H9 (cell line): ENCODE measurements around the gene FUT1. TPM values are rescaled to one million over a fixed set of nuclear protein-coding genes. Genes with fewer than 3 reads are reported as not detected.

Experiments used
- DNase-seq: peaks from one replicate; pipeline ENCODE4 v3.0.0-alpha.2; 2017
- H2AFZ ChIP-seq: one replicate; pipeline ENCODE4 v1.6.1; 2013; ENCODE audit warnings: mild to moderate bottlenecking, low read length, control low read depth, moderate library complexity
- H2AK5ac ChIP-seq: 2 replicates; pipeline ENCODE4 v1.6.1; 2013; ENCODE audit warnings: low read length, control low read depth, mixed read lengths; ENCODE audit not compliant: insufficient read length
- H2BK120ac ChIP-seq: one replicate; pipeline ENCODE4 v1.6.1; 2013; ENCODE audit warnings: low read depth, mild to moderate bottlenecking, low read length, control low read depth, inconsistent platforms; ENCODE audit not compliant: poor library complexity, severe bottlenecking
- H2BK12ac ChIP-seq: 2 replicates; pipeline ENCODE4 v1.6.1; 2013; ENCODE audit warnings: low read length, control low read depth, mixed read lengths, low read depth; ENCODE audit not compliant: insufficient read length
- H2BK15ac ChIP-seq: 2 replicates; pipeline ENCODE4 v1.6.1; 2013; ENCODE audit warnings: low read depth, low read length, control low read depth
- H2BK20ac ChIP-seq: one replicate; pipeline ENCODE4 v1.6.1; 2013; ENCODE audit warnings: low read depth, mild to moderate bottlenecking, low read length, control low read depth, inconsistent platforms; ENCODE audit not compliant: poor library complexity, severe bottlenecking
- H2BK5ac ChIP-seq: 2 replicates; pipeline ENCODE4 v1.6.1; 2013; ENCODE audit warnings: low read length, control low read depth, mixed read lengths; ENCODE audit not compliant: insufficient read length
- H3K14ac ChIP-seq: 2 replicates; pipeline ENCODE4 v1.6.1; 2013; ENCODE audit warnings: low read length, control low read depth; ENCODE audit not compliant: insufficient read depth
- H3K18ac ChIP-seq: 2 replicates; pipeline ENCODE4 v1.6.1; 2013; ENCODE audit warnings: low read depth, mild to moderate bottlenecking, mixed read lengths, low read length, control low read depth; ENCODE audit not compliant: insufficient read length
- H3K23ac ChIP-seq: 2 replicates; pipeline ENCODE4 v1.6.1; 2013; ENCODE audit warnings: low read length, control low read depth, mixed read lengths, low read depth; ENCODE audit not compliant: insufficient read length
- H3K23me2 ChIP-seq: 2 replicates; pipeline ENCODE4 v1.6.1; 2013; ENCODE audit warnings: low read depth, mild to moderate bottlenecking, mixed read lengths, low read length, control low read depth; ENCODE audit not compliant: insufficient read length, poor library complexity, severe bottlenecking
- H3K27ac ChIP-seq: 2 replicates; pipeline ENCODE4 v1.5.1; 2013; ENCODE audit warnings: low read length, control low read depth, mixed read lengths, low read depth; ENCODE audit not compliant: insufficient read length
- H3K27me3 ChIP-seq: 2 replicates; pipeline ENCODE4 v1.6.1; 2013; ENCODE audit warnings: low read length, control low read depth, inconsistent platforms; ENCODE audit not compliant: insufficient read depth
- H3K4ac ChIP-seq: 2 replicates; pipeline ENCODE4 v1.6.1; 2013; ENCODE audit warnings: low read depth, mild to moderate bottlenecking, control low read depth, inconsistent platforms, low read length, moderate library complexity
- H3K4me1 ChIP-seq: 2 replicates; pipeline ENCODE4 v1.6.1; 2013; ENCODE audit warnings: low read length, control low read depth, inconsistent platforms; ENCODE audit not compliant: insufficient read depth
- H3K4me2 ChIP-seq: 2 replicates; pipeline ENCODE4 v1.6.1; 2013; ENCODE audit warnings: low read length, control low read depth, mixed read lengths; ENCODE audit not compliant: insufficient read length, insufficient read depth
- H3K56ac ChIP-seq: 2 replicates; pipeline ENCODE4 v1.6.1; 2013; ENCODE audit warnings: low read depth, mild to moderate bottlenecking, mixed read lengths, low read length, control low read depth; ENCODE audit not compliant: insufficient read length
- H3K79me1 ChIP-seq: 2 replicates; pipeline ENCODE4 v1.6.1; 2013; ENCODE audit warnings: low read depth, mild to moderate bottlenecking, moderate library complexity, low read length, control low read depth, inconsistent platforms; ENCODE audit not compliant: insufficient read depth, poor library complexity, severe bottlenecking
- H3K79me2 ChIP-seq: 2 replicates; pipeline ENCODE4 v1.6.1; 2013; ENCODE audit warnings: low read length, control low read depth, inconsistent platforms; ENCODE audit not compliant: insufficient read depth
- H3K9ac ChIP-seq: 2 replicates; pipeline ENCODE4 v1.6.1; 2013; ENCODE audit warnings: low read length, control low read depth, mixed read lengths; ENCODE audit not compliant: insufficient read length; ENCODE audit errors: extremely low read depth
- H3K9me3 ChIP-seq: one replicate; pipeline ENCODE4 v1.6.1; 2013; ENCODE audit warnings: low read depth, low read length, inconsistent platforms; ENCODE audit not compliant: control insufficient read depth
- H3T11ph ChIP-seq: one replicate; pipeline ENCODE4 v1.6.1; 2013; ENCODE audit warnings: mild to moderate bottlenecking, low read length, control low read depth, inconsistent platforms
- H4K20me1 ChIP-seq: one replicate; pipeline ENCODE4 v1.6.1; 2013; ENCODE audit not compliant: control insufficient read depth, insufficient read length, insufficient read depth
- H4K5ac ChIP-seq: 2 replicates; pipeline ENCODE4 v1.6.1; 2013; ENCODE audit warnings: low read depth, mild to moderate bottlenecking, mixed read lengths, low read length, control low read depth; ENCODE audit not compliant: insufficient read length
- H4K8ac ChIP-seq: replicated peaks from 2 replicates; pipeline ENCODE4 v1.6.1; 2013; ENCODE audit warnings: low read length, control low read depth, mixed read lengths, low read depth; ENCODE audit not compliant: insufficient read length
- H4K91ac ChIP-seq: 2 replicates; pipeline ENCODE4 v1.6.1; 2013; ENCODE audit warnings: low read depth, mild to moderate bottlenecking, moderate library complexity, mixed read lengths, low read length, control low read depth; ENCODE audit not compliant: insufficient read length
- H3K27ac Mint-ChIP-seq, 3 experiments: 2 replicates in 2 of 3; 3 replicates in 1 of 3; pipeline ENCODE4 v1.8.0; 2020 to 2021; ENCODE audit warnings: mixed read lengths in 3 of 3, mild to moderate bottlenecking in 1 of 3, moderate library complexity in 1 of 3
- H3K27me3 Mint-ChIP-seq: 2 replicates; pipeline ENCODE4 v1.8.0; 2021; ENCODE audit warnings: low read depth, mild to moderate bottlenecking, moderate library complexity, mixed read lengths
- H3K36me3 Mint-ChIP-seq, 3 experiments: 2 replicates in 2 of 3; 3 replicates in 1 of 3; pipeline ENCODE4 v1.8.0; 2020 to 2021; ENCODE audit warnings: low read depth in 3 of 3, mixed read lengths in 3 of 3; ENCODE audit not compliant: insufficient read depth in 1 of 3
- H3K4me1 Mint-ChIP-seq, 2 experiments: 2 replicates each; pipeline ENCODE4 v1.8.0; 2020; ENCODE audit warnings: mixed read lengths in 2 of 2
- H3K4me3 Mint-ChIP-seq, 2 experiments: 2 replicates in 1 of 2; 3 replicates in 1 of 2; pipeline ENCODE4 v1.8.0; 2020 to 2021; ENCODE audit warnings: mild to moderate bottlenecking in 2 of 2, mixed read lengths in 2 of 2, moderate library complexity in 1 of 2
- H3K9me3 Mint-ChIP-seq, 2 experiments: 2 replicates in 1 of 2; 3 replicates in 1 of 2; pipeline ENCODE4 v1.8.0; 2020; ENCODE audit warnings: mild to moderate bottlenecking in 2 of 2, mixed read lengths in 2 of 2, moderate library complexity in 1 of 2
- WGBS: extraction: QIAGEN DNeasy Blood & Tissue Kit; methylation state at CpG from one replicate; pipeline ENCODE4 v1.1.7; 2013; ENCODE audit warnings: missing lambda C conversion rate, low lambda C conversion rate, mixed read lengths; ENCODE audit not compliant: insufficient read length; ENCODE audit errors: extremely low coverage; 5-methylcytosine and 5-hydroxymethylcytosine counted together
- long read RNA-seq: library from polyadenylated mRNA; unstranded; transcript quantifications from one replicate; pipeline ENCODE4 v2.0.0, GENCODE V29; 2020
- total RNA-seq: library from RNA; stranded (reverse); gene quantifications from 2 replicates; pipeline ENCODE4 v1.2.1, GENCODE V29; 2021
- TF ChIP-seq, protein P1 (sequence below): fragments of 200-600 bp; sonication (generic); conservative IDR thresholded peaks from 3 replicates; pipeline ENCODE4 v1.8.0; 2021; ENCODE audit warnings: antibody characterized with exemption, mild to moderate bottlenecking

The FUT1 gene
- total RNA-seq = 15.9 and 16.1 TPM in 2 replicates
- long read RNA-seq, full-length matches to known transcripts = 1 of 88 reads
- long read RNA-seq, partial matches to known transcripts = 83 of 88 reads
- long read RNA-seq, other reads (novel, unspliced or antisense) = 4 of 88 reads

DNA sequence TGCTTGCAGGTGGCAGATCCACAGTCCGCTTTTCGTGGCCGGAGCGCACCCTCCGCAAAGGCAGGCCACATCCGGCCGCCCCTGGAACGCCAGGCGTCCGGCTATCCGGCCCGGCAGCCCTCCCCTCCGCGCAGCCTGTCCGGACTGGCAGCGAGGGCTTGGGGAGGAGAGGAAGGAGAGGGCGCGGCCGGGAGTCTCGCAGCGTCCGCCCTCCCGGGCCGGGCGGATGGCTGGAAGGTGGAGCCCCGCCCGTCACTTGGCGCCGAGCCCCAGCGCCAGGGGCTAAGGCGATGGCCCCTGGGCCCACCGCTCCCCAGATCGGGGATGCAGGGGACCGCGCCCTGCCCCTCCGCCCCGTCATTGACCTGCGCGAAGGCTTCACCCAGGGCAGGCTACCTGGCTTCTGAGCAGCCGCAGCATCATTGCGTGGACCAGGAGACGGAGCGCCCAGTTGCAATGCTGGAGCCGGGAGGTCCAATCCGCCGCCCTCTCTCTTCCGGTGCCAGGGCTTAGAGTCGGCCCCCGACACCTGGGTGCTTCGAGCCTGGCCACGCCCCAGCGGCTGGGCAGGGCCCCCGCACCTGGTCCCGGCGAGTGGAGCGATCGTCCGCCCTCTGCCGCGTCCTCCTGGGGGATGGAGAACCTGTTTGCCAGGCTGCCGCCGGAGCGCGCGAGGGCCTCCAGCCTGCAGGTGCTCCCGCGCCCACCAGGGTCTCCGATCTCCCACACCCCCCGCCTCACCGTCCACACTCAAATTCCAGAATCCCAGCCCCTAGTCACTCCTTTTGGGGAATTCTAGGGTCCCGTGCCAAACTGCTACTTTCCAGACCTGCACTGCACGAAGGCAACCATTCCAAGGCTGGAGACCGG is at the start of gene FUT1:
Gene FUT1 (minus strand): TSS at position 146 of the 870 bp plus-strand sequence. CDS start 1,360 bp downstream, outside the sequence.
- DNase-seq = peak; percentile 97

More for the DNA sequence above, at the start of gene FUT1:
- no CpG with 5 or more reads among the region's 73 CpGs for WGBS
- Histone ChIP-seq H4K20me1 (no peaks in the 10 kb centered on the region), H3K18ac (peak within 1 kb of the TSS; percentile 82), H2BK12ac (no peak within 1 kb of the TSS), H2AK5ac (no peak within 1 kb of the TSS), H2BK15ac (no peak within 1 kb of the TSS), H2BK20ac (no peak within 1 kb of the TSS), H2AFZ (no peak within 1 kb of the TSS), H3T11ph (no peak within 1 kb of the TSS), H3K79me1 (peaks cover 6% of the 10 kb centered on the region), H3K4me2 (peak within 1 kb of the TSS; percentile 97), H3K4ac (no peak within 1 kb of the TSS), H3K14ac (peak within 1 kb of the TSS; percentile 81), H3K23ac (no peak within 1 kb of the TSS), H4K5ac (no peak within 1 kb of the TSS), H3K9ac (peak within 1 kb of the TSS; percentile 67), H3K4me1 (peaks cover 12% of the 10 kb centered on the region; the same call in 1 of the 2 replicates), H3K27me3 (no peaks in the 10 kb centered on the region), H3K23me2 (peaks cover 8% of the 10 kb centered on the region), H4K8ac (no peak within 1 kb of the TSS), H4K91ac (no peak within 1 kb of the TSS), H3K9me3 (no peaks in the 10 kb centered on the region), H2BK120ac (no peak within 1 kb of the TSS), H3K56ac (no peak within 1 kb of the TSS), H2BK5ac (no peak within 1 kb of the TSS), H3K27ac (no peak within 1 kb of the TSS), H3K79me2 (peaks cover 4% of the 10 kb centered on the region; the same call in 1 of the 2 replicates)
- Mint-ChIP-seq H3K9me3 (no peaks in the 10 kb centered on the region; a peak in 1 of 5 replicates), H3K27ac (peak within 1 kb of the TSS; percentile 82 to 93 (median 88); a peak in 5 of 7 replicates), H3K4me1 (peaks cover 34 to 53% of the 10 kb centered on the region in 2 experiments), H3K36me3 (peaks cover 21 to 31% (median 30%) of the 10 kb centered on the region in 3 experiments; a peak in 6 of 7 replicates), H3K4me3 (peak within 1 kb of the TSS; percentile 84 to 94), H3K27me3 (peaks cover 10% of the 10 kb centered on the region)
- TF ChIP-seq, protein P1, sequence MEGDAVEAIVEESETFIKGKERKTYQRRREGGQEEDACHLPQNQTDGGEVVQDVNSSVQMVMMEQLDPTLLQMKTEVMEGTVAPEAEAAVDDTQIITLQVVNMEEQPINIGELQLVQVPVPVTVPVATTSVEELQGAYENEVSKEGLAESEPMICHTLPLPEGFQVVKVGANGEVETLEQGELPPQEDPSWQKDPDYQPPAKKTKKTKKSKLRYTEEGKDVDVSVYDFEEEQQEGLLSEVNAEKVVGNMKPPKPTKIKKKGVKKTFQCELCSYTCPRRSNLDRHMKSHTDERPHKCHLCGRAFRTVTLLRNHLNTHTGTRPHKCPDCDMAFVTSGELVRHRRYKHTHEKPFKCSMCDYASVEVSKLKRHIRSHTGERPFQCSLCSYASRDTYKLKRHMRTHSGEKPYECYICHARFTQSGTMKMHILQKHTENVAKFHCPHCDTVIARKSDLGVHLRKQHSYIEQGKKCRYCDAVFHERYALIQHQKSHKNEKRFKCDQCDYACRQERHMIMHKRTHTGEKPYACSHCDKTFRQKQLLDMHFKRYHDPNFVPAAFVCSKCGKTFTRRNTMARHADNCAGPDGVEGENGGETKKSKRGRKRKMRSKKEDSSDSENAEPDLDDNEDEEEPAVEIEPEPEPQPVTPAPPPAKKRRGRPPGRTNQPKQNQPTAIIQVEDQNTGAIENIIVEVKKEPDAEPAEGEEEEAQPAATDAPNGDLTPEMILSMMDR = peak; percentile 53
